Stimulated activated CD8-positive, alpha-beta memory T cell treated with anti-CD3 and anti-CD28 coated beads, Interleukin-7, amount 100 ng/mL, for 1 hour (primary cell): ENCODE data around the gene NCR3LG1.

Experiments
- DNase-seq, 2 donors: peaks; one replicate each; pipeline ENCODE4 v3.0.0-alpha.2; 2020; ENCODE audit warnings: low read depth in 2 of 2

The NCR3LG1 gene

GRCh38 chr11:17394743-17395390 is 43.3 kb downstream of the NCR3LG1 start:
- no peak for DNase-seq

GRCh38 chr11:17395554-17395961 is 44.0 kb downstream of the NCR3LG1 start:
- DNase-seq, result no peak

GRCh38 chr11:17395978-17396377 is 44.4 kb downstream of the NCR3LG1 start:
- DNase-seq, result no peak

DNA sequence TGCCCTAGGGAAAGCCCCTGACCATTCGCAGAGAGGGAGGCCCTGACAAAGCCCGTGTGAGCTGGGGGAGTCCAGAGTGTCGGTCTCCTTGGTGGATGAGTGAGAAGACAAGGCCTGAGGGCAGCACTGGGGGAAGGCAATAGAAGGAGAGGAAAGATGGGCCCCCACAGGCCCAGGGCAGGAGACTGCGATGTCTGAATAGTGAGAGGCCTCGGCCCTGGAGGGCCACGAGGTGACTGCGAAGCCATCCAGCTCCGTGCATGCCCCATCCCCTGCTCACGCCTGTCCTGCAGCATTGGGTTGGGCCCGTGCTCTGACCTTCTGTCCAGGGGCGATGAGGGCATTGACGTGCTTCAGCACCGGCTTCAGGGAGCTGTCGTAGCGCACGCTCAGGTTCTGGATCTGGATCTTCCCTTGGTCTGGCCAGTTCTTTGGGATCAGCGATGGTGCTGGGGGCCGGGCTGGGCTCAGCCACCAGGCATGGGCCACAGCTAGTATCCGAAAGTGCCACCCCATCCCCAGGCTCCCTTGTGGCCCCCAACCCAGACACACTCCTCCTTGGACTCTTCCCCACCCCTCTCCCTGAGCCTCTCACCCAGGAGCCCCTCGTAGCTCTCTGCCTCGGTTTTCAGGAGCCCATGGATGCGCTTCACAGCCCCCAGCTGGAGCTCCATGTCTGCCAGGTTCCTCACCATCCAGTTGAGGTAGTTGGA is 45.2 kb downstream of the NCR3LG1 start:
- DNase-seq, result no peak

DNA sequence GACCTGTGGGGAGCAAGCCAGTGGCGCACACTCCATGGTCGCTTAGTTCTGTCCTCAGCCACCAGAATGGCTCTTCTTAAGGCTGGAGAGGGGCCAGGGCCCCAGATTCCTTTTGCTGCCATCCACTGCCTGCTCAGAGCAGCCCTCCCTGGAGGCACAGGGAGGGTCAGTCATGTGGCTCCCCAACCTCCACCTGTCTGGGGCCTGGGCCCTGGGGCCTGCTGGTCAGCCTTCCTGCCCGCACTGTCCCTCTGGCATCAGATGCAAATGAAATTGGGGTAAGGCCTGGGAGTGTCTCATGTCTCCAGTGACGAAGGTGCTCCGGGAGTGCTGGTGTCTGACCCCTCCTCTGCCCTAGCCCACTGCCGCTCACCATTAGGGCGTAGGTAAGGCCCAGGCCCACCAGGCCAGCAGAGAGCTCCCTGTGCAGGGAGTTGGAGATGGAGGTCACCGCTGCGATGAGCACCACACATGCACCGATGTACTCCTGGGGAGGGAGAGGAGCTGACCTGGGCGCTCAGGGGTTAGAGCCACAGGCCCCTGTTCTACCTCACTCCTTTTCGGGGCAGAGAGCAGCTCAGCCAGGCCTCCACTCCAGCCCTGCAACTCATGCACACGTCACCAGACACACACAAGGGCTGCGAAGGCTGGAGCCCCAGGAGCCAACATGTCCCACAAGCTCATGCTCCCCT is 45.9 kb downstream of the NCR3LG1 start:
- DNase-seq, result no peak

DNA sequence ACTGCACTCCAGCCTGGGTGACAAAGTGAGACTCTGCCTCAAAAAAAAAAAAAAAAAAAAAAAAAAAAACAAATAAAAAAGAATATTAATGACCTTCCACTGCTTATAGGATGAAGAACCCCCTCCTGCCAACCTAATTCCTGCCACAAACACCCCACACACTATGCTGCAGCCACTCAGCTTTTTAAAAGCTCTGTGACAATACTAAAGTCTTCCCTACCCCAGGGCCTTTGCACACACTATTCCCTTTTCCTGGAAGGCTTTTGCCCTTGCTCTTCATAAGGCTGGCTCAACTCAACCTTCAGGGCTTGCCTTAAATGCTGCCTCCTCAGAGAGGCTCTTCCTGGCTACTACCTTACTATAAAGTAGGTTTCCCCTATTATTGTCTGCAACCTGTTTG is 47.6 kb downstream of the NCR3LG1 start:
- DNase-seq, result no peak

- DNase-seq, result no peak
These were observed 48.6 kb downstream of the NCR3LG1 start for GRCh38 chr11:17400048-17400775.

DNA sequence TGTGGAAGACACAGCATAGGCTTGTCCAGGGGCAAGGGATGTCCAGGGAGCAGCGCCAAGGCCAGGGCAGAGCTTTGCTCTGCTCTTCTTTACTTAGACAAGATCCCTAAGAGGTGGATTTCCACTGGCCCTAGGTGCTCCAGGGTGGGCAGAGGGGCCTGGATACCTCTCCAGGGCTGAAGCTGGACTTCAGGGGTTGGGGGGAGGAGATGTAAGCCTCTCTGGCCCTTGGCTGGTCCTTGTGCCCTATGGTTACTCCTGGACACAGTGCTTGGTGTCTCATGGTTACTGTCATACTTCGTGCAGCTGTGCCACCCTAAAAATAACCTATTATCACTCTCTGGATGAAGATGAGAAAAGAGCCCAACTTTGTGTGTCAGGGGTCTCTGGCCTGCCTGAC is 49.7 kb downstream of the NCR3LG1 start:
- no peak for DNase-seq

DNA sequence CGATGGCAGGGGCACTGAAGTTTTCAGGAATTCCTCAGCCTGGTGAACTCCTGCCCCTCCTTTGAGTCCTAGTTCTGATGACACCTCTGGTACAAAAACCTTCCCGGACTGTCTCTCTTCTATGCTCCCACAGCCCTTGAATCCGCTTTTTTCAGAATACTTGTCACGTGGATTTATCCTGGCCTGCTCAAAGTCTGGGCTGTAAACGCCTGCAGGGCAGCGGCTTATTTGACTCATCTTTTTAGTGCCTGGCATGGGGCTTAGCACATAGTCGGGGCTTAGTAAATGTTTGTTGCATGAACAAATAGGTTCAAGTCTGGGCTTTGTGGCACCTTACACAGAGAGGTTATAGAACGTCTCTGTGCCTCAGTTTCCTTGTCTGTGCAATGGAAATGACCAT is 50.2 kb downstream of the NCR3LG1 start:
- no peak for DNase-seq

DNA sequence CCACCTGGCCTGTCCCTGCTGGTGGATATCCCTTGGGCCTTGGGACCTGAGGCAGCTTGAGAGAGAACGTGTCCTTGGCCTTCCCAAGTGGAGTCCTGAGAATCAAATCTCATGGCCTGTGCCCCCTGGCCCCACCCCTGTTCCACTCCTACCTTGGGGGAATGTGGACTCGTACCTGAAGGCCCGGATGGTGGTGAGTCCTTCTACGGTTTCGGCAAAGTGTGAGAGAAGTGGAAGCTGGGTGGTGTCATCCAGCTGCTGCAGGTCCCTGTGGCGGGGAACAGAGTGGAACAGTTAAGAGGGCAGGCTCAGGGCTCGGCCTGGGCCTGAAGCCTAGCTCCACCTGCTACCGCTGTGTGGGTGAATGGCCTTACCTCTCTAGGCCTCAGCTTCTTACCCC is 50.9 kb downstream of the NCR3LG1 start:
- DNase-seq, result no peak

- no peak for DNase-seq
These were observed 52.6 kb downstream of the NCR3LG1 start for GRCh38 chr11:17403980-17404759.

- no peak for DNase-seq
These were observed 53.8 kb downstream of the NCR3LG1 start for GRCh38 chr11:17405232-17406005.

- DNase-seq, result no peak
These were observed 54.6 kb downstream of the NCR3LG1 start for GRCh38 chr11:17406082-17406817.

GRCh38 chr11:17406818-17407149 is 55.2 kb downstream of the NCR3LG1 start:
- no peak for DNase-seq

DNA sequence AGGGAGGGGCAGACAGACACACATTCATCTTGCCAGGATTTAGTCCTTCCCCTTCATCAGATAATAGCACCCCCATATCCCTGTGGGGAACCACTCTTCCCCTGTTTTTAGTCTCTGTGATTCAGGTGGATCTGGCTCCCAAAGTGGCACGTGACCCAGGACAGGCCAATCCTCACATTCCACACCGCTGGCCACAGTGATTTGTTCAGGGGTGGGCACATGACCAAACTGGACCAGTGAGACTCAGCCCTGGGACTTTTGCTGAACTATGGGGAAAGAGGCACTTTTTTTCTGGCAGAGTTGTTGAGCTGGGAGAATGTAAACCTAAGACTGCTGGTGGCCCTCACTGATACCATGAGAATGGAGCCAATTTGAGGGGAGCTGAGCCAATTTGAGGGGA is 56.0 kb downstream of the NCR3LG1 start:
- no peak for DNase-seq

DNA sequence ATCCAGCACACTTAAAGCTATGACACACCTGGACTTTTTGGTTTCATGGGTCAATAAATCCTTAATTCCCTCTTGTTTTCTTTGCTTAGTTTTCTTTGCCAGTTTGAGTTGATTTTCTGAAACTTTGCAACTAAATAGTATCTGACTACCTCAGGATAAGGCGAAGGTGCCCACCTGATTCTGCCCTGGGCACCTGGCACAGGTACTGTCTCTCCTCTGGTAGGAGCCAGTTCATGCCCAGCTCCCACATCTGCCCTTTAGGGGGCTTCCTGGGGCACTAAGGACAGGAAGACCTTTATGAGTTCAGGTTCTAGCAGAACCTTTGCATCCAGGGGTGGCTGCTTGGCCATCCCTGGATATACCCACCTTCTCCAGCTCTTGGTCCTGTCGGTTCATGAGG is 56.4 kb downstream of the NCR3LG1 start:
- no peak for DNase-seq

DNA sequence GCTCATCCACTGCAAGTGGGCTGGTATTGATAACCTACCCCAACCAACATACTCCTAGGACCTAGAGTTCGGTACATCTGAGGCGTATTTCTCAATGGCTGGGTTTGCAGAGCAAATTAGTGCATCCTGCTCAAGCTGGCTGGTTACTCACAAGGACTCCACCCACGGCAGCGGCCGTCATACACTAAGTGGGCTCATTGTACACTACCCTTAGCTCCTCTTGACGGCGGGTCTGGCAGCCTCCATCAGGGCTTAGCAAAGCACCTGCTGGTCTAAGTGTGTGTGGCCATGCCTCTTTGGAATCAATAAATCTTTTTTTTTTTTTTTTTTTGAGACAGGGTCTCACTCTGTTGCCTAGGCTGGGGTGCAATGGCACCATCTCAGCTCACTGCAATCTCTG is 57.0 kb downstream of the NCR3LG1 start:
- DNase-seq, result no peak

DNA sequence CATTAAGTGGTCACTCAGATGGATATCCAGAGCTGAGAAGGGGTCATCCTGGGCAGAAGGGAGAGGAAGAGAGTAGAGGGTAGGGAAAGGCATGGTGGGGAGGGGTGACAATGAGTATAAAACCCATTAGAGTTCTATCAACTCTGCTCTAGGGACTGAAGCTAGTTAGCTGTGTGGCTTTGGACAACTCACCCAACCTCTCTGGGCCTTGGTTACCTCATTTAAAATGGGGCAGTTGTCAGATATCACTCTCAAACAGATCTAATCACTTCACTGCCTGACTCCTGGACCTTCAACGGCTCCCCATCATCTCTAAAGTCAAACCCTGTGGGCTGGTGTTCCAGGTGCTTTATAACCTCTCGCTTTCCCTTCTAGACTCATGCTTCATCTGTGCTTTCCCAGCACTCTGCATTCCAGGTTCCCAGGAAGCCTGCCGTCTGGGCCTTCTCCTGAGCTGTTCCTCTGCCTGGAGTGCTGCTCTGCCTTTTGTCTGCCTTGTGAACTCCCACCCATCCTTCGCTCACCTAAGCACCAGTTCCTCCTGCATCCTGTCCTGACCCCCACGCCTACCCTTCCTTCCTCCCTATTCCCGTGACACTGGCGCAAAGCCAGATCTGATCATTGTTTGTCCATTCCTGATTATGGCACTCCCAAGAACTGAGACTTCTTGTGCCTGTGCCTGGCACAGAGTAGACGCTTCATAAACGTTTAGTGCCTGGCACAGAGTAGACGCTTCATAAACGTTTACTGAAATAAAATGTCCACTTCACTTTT is 59.2 kb downstream of the NCR3LG1 start:
- DNase-seq, result no peak

- no peak for DNase-seq
These were observed 59.8 kb downstream of the NCR3LG1 start for GRCh38 chr11:17411418-17411817.
